Spleen (tissue), 7 donors: ENCODE measurements around the gene UFL1.

Source experiments
- POLR2A ChIP-seq, 3 donors: fragments of 450-650 bp; IDR thresholded peaks; one replicate each; pipeline ENCODE4 v1.5.1; 2017; ENCODE audit warnings: antibody characterized with exemption in 3 of 3, mild to moderate bottlenecking in 1 of 3
- TF ChIP-seq, protein P1 (sequence below), 11 experiments: fragments of 200-600 bp in 7 of 11; fragments of 450-650 bp in 4 of 11; sonication (generic) in 4 of 11; IDR thresholded peaks in 8 of 11; conservative IDR thresholded peaks in 3 of 11; 1 replicate in 7 of 11; 2 replicates in 4 of 11; pipeline versions ENCODE4 v1.4.0 to v1.8.0; 2016 to 2021; ENCODE audit warnings: antibody characterized with exemption in 11 of 11, inconsistent platforms in 4 of 11, mild to moderate bottlenecking in 1 of 11
- donor health status: DM: no; HTN: no; CAD: no; lungs with moderate emphysema.
- donor health status: DM: no; HTN: no; CAD: no.
- donor health status: DM: no; HTN: no; CAD: no.

DNA sequence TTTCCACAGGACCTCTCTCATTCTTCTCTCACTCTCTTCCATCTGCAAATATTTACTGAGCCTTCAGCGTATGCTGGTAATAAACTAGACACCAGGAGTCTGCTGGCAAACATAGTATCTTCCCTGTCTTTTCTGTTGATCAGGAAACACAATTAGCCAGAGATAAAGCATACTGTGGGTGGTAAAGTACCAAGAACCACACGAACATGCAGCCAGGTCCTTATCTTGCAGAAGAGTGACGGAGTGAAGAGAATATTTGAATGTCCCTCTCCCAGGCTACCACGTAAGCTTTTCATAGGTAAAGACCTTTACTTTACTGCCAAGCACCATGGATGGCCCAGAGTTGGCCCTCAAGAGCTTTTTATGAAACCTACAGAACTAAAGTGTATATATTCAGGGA lies 54.6 kb downstream of the UFL1 start:
- TF ChIP-seq, protein P1, sequence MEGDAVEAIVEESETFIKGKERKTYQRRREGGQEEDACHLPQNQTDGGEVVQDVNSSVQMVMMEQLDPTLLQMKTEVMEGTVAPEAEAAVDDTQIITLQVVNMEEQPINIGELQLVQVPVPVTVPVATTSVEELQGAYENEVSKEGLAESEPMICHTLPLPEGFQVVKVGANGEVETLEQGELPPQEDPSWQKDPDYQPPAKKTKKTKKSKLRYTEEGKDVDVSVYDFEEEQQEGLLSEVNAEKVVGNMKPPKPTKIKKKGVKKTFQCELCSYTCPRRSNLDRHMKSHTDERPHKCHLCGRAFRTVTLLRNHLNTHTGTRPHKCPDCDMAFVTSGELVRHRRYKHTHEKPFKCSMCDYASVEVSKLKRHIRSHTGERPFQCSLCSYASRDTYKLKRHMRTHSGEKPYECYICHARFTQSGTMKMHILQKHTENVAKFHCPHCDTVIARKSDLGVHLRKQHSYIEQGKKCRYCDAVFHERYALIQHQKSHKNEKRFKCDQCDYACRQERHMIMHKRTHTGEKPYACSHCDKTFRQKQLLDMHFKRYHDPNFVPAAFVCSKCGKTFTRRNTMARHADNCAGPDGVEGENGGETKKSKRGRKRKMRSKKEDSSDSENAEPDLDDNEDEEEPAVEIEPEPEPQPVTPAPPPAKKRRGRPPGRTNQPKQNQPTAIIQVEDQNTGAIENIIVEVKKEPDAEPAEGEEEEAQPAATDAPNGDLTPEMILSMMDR (IDR thresholded peaks at IDR 0.05 in 8 of 11, conservative IDR thresholded peaks at IDR 0.05 in 3 of 11) = no peak
- TF ChIP-seq POLR2A (IDR thresholded peaks at IDR 0.05) = no peak
